OCI-LY3 (cell line): ENCODE results near the gene PSG11.
"Not testable (repeated sequence)": the region's sequence is repeated elsewhere in the genome, so short reads cannot be mapped to it uniquely, and the experiment has no call there.

Experiments used
- EZH2phosphoT487 ChIP-seq: fragments of 200-600 bp; shearing (Covaris generic); IDR thresholded peaks from 2 replicates; pipeline ENCODE4 v1.6.1; 2018; ENCODE audit warnings: antibody characterized with exemption, mixed run types, low read depth
- TF ChIP-seq, protein P1 (sequence below): fragments of 200-600, 300-600 bp; sonication (generic); IDR thresholded peaks from 2 replicates; pipeline ENCODE4 v1.5.1; 2014; ENCODE audit warnings: antibody characterized with exemption, low read length, low read depth

DNA sequence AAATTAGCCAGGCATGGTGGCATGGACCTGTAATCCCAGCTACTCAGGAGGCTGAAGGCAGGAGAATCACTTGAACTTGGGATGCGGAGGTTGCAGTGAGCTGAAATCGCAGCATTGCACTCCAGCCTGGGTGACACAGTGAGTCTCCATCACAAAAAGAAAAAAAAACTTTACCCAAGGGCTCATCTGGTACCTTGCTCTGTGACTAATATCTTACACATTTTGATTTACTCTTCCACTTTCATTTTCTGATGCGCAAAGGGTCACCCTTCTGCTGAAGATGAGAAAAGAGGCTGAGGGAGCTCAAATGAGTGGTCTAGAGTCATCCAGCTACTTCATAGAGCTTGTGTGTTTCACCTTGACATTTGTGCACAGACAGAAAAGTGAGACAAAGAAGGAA lies 21.7 kb upstream of the PSG11 start:
- TF ChIP-seq, protein P1, sequence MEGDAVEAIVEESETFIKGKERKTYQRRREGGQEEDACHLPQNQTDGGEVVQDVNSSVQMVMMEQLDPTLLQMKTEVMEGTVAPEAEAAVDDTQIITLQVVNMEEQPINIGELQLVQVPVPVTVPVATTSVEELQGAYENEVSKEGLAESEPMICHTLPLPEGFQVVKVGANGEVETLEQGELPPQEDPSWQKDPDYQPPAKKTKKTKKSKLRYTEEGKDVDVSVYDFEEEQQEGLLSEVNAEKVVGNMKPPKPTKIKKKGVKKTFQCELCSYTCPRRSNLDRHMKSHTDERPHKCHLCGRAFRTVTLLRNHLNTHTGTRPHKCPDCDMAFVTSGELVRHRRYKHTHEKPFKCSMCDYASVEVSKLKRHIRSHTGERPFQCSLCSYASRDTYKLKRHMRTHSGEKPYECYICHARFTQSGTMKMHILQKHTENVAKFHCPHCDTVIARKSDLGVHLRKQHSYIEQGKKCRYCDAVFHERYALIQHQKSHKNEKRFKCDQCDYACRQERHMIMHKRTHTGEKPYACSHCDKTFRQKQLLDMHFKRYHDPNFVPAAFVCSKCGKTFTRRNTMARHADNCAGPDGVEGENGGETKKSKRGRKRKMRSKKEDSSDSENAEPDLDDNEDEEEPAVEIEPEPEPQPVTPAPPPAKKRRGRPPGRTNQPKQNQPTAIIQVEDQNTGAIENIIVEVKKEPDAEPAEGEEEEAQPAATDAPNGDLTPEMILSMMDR: not testable (repeated sequence)
- TF ChIP-seq EZH2phosphoT487: not testable (repeated sequence)
